IMR-90 (cell line): Measurements from ENCODE around the gene CT47C1. TPM values are rescaled to one million over a fixed set of nuclear protein-coding genes. Genes with fewer than 3 reads are reported as not detected.

Experiments
- ATAC-seq: fragments of 200-7000 bp; cut with Tn5 transposase; 2 replicates; pipeline ENCODE4 v1.9.1; 2020; ENCODE audit warnings: low read depth, mild to moderate bottlenecking, moderate library complexity
- BruUV-seq: library from RNA; stranded (reverse); fragments of 400-500 nt; replicated peaks from 2 replicates; lab custom pipeline; 2021; lab: Mats Ljungman, UMichigan
- CTCF ChIA-PET: fragments of 300-600 bp; formaldehyde crosslinking; extraction: SDS; loops from one replicate; lab custom pipeline; 2021; ENCODE audit warnings: antibody characterized with exemption; lab: Yijun Ruan, JAX
- POLR2A ChIA-PET: fragments of 300-600 bp; sonication (Branson Sonifier 250); formaldehyde crosslinking; loops from one replicate; lab custom pipeline; 2022; ENCODE audit warnings: antibody characterized with exemption; ENCODE audit not compliant: unreplicated experiment; lab: Charles Lee
- DNase-seq: peaks from one replicate; pipeline ENCODE4 v3.0.0; 2013
- H2AFZ ChIP-seq: replicated peaks from 2 replicates; pipeline ENCODE3; 2013; ENCODE audit warnings: low read length, mild to moderate bottlenecking; ENCODE audit not compliant: poor library complexity
- H2AK5ac ChIP-seq: 2 replicates; pipeline ENCODE4 v1.6.1; 2013; ENCODE audit warnings: low read depth, low read length, inconsistent platforms
- H2AK9ac ChIP-seq: replicated peaks from 2 replicates; pipeline ENCODE3; 2013; ENCODE audit warnings: mild to moderate bottlenecking, low read depth, low read length, moderate library complexity; ENCODE audit not compliant: poor library complexity
- H2BK120ac ChIP-seq: 2 replicates; pipeline ENCODE4 v1.6.1; 2013; ENCODE audit warnings: low read depth, low read length, inconsistent platforms
- H2BK15ac ChIP-seq: 3 replicates; pipeline ENCODE4 v1.6.1; 2013; ENCODE audit warnings: low read depth, low read length, inconsistent platforms
- H2BK20ac ChIP-seq: 2 replicates; pipeline ENCODE4 v1.6.1; 2013; ENCODE audit warnings: low read depth, mild to moderate bottlenecking, inconsistent platforms, low read length, moderate library complexity
- H2BK5ac ChIP-seq: 2 replicates; pipeline ENCODE4 v1.6.1; 2013; ENCODE audit warnings: mild to moderate bottlenecking, low read depth, low read length, inconsistent platforms; ENCODE audit not compliant: poor library complexity, severe bottlenecking
- H3K14ac ChIP-seq: replicated peaks from 2 replicates; pipeline ENCODE4 v1.6.1; 2013; ENCODE audit warnings: low read depth, low read length, inconsistent platforms
- H3K18ac ChIP-seq: 2 replicates; pipeline ENCODE4 v1.6.1; 2013; ENCODE audit warnings: low read depth, low read length, control low read depth
- H3K23ac ChIP-seq: 2 replicates; pipeline ENCODE4 v1.6.1; 2013; ENCODE audit warnings: low read depth, low read length, inconsistent platforms
- H3K27ac ChIP-seq: 2 replicates; pipeline ENCODE4 v1.5.1; 2013; ENCODE audit warnings: mild to moderate bottlenecking, control low read depth, low read length; ENCODE audit not compliant: insufficient read depth
- H3K27me3 ChIP-seq: 2 replicates; pipeline ENCODE4 v1.6.1; 2013; ENCODE audit warnings: low read length; ENCODE audit not compliant: control insufficient read depth, insufficient read depth
- H3K36me3 ChIP-seq: 2 replicates; pipeline ENCODE4 v1.6.1; 2013; ENCODE audit warnings: low read length, mixed read lengths; ENCODE audit not compliant: control insufficient read depth, insufficient read depth
- H3K4ac ChIP-seq: 2 replicates; pipeline ENCODE4 v1.6.1; 2013; ENCODE audit warnings: low read depth, low read length, inconsistent platforms
- H3K4me1 ChIP-seq: 2 replicates; pipeline ENCODE4 v1.6.1; 2013; ENCODE audit warnings: low read length, mixed read lengths; ENCODE audit not compliant: control insufficient read depth, insufficient read depth
- H3K4me2 ChIP-seq: 2 replicates; pipeline ENCODE4 v1.6.1; 2013; ENCODE audit warnings: low read depth, mild to moderate bottlenecking, control low read depth, low read length, moderate library complexity
- H3K4me3 ChIP-seq: 2 replicates; pipeline ENCODE4 v1.5.1; 2013; ENCODE audit warnings: low read depth, mild to moderate bottlenecking, control low read depth, low read length, moderate library complexity; ENCODE audit not compliant: insufficient read depth
- H3K56ac ChIP-seq: 2 replicates; pipeline ENCODE4 v1.6.1; 2013; ENCODE audit warnings: low read length, inconsistent platforms; ENCODE audit not compliant: insufficient read depth; ENCODE audit errors: extremely low read depth
- H3K79me1 ChIP-seq, 2 experiments: 2 replicates each; pipeline ENCODE4 v1.6.1; 2013; ENCODE audit warnings: low read length in 2 of 2, inconsistent platforms in 1 of 2, low read depth in 1 of 2
- H3K9ac ChIP-seq: 2 replicates; pipeline ENCODE4 v1.6.1; 2013; ENCODE audit warnings: low read depth, low read length, control low read depth
- H3K9me1 ChIP-seq: 2 replicates; pipeline ENCODE4 v1.6.1; 2013; ENCODE audit warnings: low read length, inconsistent platforms; ENCODE audit not compliant: insufficient read depth
- H3K9me3 ChIP-seq: 2 replicates; pipeline ENCODE4 v1.6.1; 2013; ENCODE audit warnings: low read length; ENCODE audit not compliant: control insufficient read depth, insufficient read depth
- H4K20me1 ChIP-seq: 2 replicates; pipeline ENCODE4 v1.6.1; 2013; ENCODE audit warnings: low read length, inconsistent platforms; ENCODE audit not compliant: insufficient read depth
- H4K5ac ChIP-seq: 2 replicates; pipeline ENCODE4 v1.6.1; 2013; ENCODE audit warnings: mild to moderate bottlenecking, low read depth, low read length, control low read depth
- H4K8ac ChIP-seq, 2 experiments: 2 replicates each; pipeline ENCODE4 v1.6.1; 2013; ENCODE audit warnings: low read depth in 2 of 2, low read length in 2 of 2, control low read depth in 1 of 2, inconsistent platforms in 1 of 2
- H4K91ac ChIP-seq: 2 replicates; pipeline ENCODE4 v1.6.1; 2013; ENCODE audit warnings: low read depth, low read length, inconsistent platforms; ENCODE audit not compliant: insufficient read depth
- BHLHE40 ChIP-seq: fragments of 150-350 bp; IDR thresholded peaks from 2 replicates; pipeline ENCODE4 v1.6.1; 2016; ENCODE audit warnings: mild to moderate bottlenecking, low read depth, low read length
- CEBPB ChIP-seq: IDR thresholded peaks from 2 replicates; pipeline ENCODE4 v1.6.1; 2012; ENCODE audit warnings: low read depth, low read length, improper control_type of control experiment
- CHD1 ChIP-seq: IDR thresholded peaks from 2 replicates; pipeline ENCODE4 v1.6.1; 2012; ENCODE audit warnings: low read depth, low read length, improper control_type of control experiment
- FOS ChIP-seq: fragments of 150-350 bp; IDR thresholded peaks from 2 replicates; pipeline ENCODE4 v1.6.1; 2016; ENCODE audit warnings: low read depth, low read length
- MAFK ChIP-seq: IDR thresholded peaks from 2 replicates; pipeline ENCODE4 v1.6.1; 2012; ENCODE audit warnings: low read depth, low read length, improper control_type of control experiment
- MAZ ChIP-seq: IDR thresholded peaks from 2 replicates; pipeline ENCODE4 v1.6.1; 2012; ENCODE audit warnings: low read depth, mild to moderate bottlenecking, low read length, improper control_type of control experiment, moderate library complexity, borderline replicate concordance
- MXI1 ChIP-seq: IDR thresholded peaks from 2 replicates; pipeline ENCODE4 v1.6.1; 2012; ENCODE audit warnings: low read depth, mild to moderate bottlenecking, low read length, moderate library complexity, borderline replicate concordance
- NFE2L2 ChIP-seq: fragments of 150-350 bp; IDR thresholded peaks from 2 replicates; pipeline ENCODE4 v1.6.1; 2016; ENCODE audit warnings: low read depth, mild to moderate bottlenecking, low read length
- POLR2A ChIP-seq: IDR thresholded peaks from 2 replicates; pipeline ENCODE4 v1.6.1; 2012; ENCODE audit warnings: mild to moderate bottlenecking, low read depth, low read length
- RAD21 ChIP-seq: IDR thresholded peaks from 2 replicates; pipeline ENCODE4 v1.6.1; 2012; ENCODE audit warnings: low read length, improper control_type of control experiment
- RCOR1 ChIP-seq: IDR thresholded peaks from 2 replicates; pipeline ENCODE4 v1.6.1; 2012; ENCODE audit warnings: mild to moderate bottlenecking, low read length, improper control_type of control experiment; ENCODE audit not compliant: insufficient replicate concordance
- RFX5 ChIP-seq: IDR thresholded peaks from 2 replicates; pipeline ENCODE4 v1.8.0; 2012; ENCODE audit warnings: low read depth, mild to moderate bottlenecking, low read length, moderate library complexity
- SMC3 ChIP-seq: fragments of 150-350 bp; IDR thresholded peaks from 2 replicates; pipeline ENCODE4 v1.6.1; 2016; ENCODE audit warnings: low read depth, mild to moderate bottlenecking, antibody characterized with exemption, low read length, moderate library complexity
- WGBS, 2 experiments: methylation state at CpG; one replicate each; pipeline versions ENCODE4 v1.1.5 to v1.1.7; 2013; ENCODE audit warnings: missing lambda C conversion rate in 2 of 2; ENCODE audit not compliant: insufficient read length in 1 of 2; ENCODE audit errors: extremely low coverage in 2 of 2; 5-methylcytosine and 5-hydroxymethylcytosine counted together
- dilution Hi-C: fragments of 300-500 bp; cut with HindIII; formaldehyde crosslinking; loops from one replicate; pipeline ENCODE4 v1.14.3; 2018; ENCODE audit warnings: low sequenced_read_pairs; ENCODE audit not compliant: unreplicated experiment
- in situ Hi-C: fragments of 300-500 bp; cut with MboI; formaldehyde crosslinking; loops from 3 replicates; pipeline ENCODE4 v1.14.3; 2019; ENCODE audit warnings: low sequenced_read_pairs, inconsistent platforms, mixed read lengths
- intact Hi-C: fragments of 100-400 bp; cut with micrococcal nuclease; formaldehyde crosslinking; loops from 2 replicates; pipeline ENCODE4 v1.10.0; 2022
- polyA plus RNA-seq, 3 experiments: library from polyadenylated mRNA; depleted of rRNA; stranded (reverse); fragments of >200 nt; gene quantifications; 2 replicates each; pipeline ENCODE4 v1.2.3, GENCODE V29; 2012; ENCODE audit warnings: low replicate concordance in 1 of 3
- total RNA-seq: library from RNA; depleted of rRNA; stranded (reverse); fragments of >200 nt; gene quantifications from 2 replicates; pipeline ENCODE4 v1.2.3, GENCODE V29; 2012
- TF ChIP-seq, protein P1 (sequence below): conservative IDR thresholded peaks from 2 replicates; pipeline ENCODE4 v1.5.1; 2012; ENCODE audit warnings: mild to moderate bottlenecking, low read depth, low read length, improper control_type of control experiment
- TF ChIP-seq, protein P2 (sequence below): fragments of 150-350 bp; IDR thresholded peaks from 2 replicates; pipeline ENCODE4 v1.6.1; 2017; ENCODE audit warnings: mild to moderate bottlenecking, antibody characterized with exemption, low read length, low read depth
- TF ChIP-seq, protein P3 (sequence below): fragments of 150-350 bp; IDR thresholded peaks from 2 replicates; pipeline ENCODE4 v1.6.1; 2016; ENCODE audit warnings: low read depth, mild to moderate bottlenecking, low read length, moderate library complexity, borderline replicate concordance

The CT47C1 gene
- total and polyA plus RNA-seq, 2 of the 4 experiments (the other 2 are of a cell fraction), result not detected

GRCh38 chrX:119087121-119087520, 14.3 kb downstream of the CT47C1 start:
- no peak overlapping the region for H3K56ac ChIP-seq
- WGBS, 2 experiments, result no CpG with 5 or more reads among the region's 1 CpG
- H2BK15ac ChIP-seq, result no peak overlapping the region
- CTCF ChIA-PET, result no interaction called here
- no peak overlapping the region for H3K14ac ChIP-seq
- H3K4me1 ChIP-seq, result no peaks in the 10 kb centered on the region
- H2AK5ac ChIP-seq, result no peak overlapping the region
- H3K9me1 ChIP-seq, result no peaks in the 10 kb centered on the region
- POLR2A ChIA-PET, result no interaction called here
- BruUV-seq, result no TSS peak
- no peak overlapping the region for H3K23ac ChIP-seq
- no peak overlapping the region for H3K4me3 ChIP-seq
- H4K20me1 ChIP-seq, result no peaks in the 10 kb centered on the region
- no peak overlapping the region for H3K27ac ChIP-seq
- H3K27me3 ChIP-seq, result peaks cover 12% of the 10 kb centered on the region
- in situ Hi-C loops, result no loop called here
- H4K91ac ChIP-seq, result no peak overlapping the region
- no peaks in the 10 kb centered on the region for H3K79me1 ChIP-seq
- no peak for DNase-seq
- no peak overlapping the region for H3K9ac ChIP-seq
- no peak overlapping the region for H4K5ac ChIP-seq
- no peaks in the 10 kb centered on the region for H3K9me3 ChIP-seq
- H2AFZ ChIP-seq, result no peak overlapping the region
- ATAC-seq, result no peak
- no peak overlapping the region for H2BK20ac ChIP-seq
- TF ChIP-seq MAFK (no peak), MXI1 (no peak), MAZ (no peak), CEBPB (no peak), BHLHE40 (no peak), NFE2L2 (no peak), SMC3 (no peak), RCOR1 (no peak), POLR2A (no peak), CHD1 (no peak), RAD21 (no peak), RFX5 (no peak), FOS (no peak)
- TF ChIP-seq, protein P1, sequence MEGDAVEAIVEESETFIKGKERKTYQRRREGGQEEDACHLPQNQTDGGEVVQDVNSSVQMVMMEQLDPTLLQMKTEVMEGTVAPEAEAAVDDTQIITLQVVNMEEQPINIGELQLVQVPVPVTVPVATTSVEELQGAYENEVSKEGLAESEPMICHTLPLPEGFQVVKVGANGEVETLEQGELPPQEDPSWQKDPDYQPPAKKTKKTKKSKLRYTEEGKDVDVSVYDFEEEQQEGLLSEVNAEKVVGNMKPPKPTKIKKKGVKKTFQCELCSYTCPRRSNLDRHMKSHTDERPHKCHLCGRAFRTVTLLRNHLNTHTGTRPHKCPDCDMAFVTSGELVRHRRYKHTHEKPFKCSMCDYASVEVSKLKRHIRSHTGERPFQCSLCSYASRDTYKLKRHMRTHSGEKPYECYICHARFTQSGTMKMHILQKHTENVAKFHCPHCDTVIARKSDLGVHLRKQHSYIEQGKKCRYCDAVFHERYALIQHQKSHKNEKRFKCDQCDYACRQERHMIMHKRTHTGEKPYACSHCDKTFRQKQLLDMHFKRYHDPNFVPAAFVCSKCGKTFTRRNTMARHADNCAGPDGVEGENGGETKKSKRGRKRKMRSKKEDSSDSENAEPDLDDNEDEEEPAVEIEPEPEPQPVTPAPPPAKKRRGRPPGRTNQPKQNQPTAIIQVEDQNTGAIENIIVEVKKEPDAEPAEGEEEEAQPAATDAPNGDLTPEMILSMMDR, result no peak
- TF ChIP-seq, protein P2, sequence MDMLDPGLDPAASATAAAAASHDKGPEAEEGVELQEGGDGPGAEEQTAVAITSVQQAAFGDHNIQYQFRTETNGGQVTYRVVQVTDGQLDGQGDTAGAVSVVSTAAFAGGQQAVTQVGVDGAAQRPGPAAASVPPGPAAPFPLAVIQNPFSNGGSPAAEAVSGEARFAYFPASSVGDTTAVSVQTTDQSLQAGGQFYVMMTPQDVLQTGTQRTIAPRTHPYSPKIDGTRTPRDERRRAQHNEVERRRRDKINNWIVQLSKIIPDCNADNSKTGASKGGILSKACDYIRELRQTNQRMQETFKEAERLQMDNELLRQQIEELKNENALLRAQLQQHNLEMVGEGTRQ, result no peak
- TF ChIP-seq, protein P3, sequence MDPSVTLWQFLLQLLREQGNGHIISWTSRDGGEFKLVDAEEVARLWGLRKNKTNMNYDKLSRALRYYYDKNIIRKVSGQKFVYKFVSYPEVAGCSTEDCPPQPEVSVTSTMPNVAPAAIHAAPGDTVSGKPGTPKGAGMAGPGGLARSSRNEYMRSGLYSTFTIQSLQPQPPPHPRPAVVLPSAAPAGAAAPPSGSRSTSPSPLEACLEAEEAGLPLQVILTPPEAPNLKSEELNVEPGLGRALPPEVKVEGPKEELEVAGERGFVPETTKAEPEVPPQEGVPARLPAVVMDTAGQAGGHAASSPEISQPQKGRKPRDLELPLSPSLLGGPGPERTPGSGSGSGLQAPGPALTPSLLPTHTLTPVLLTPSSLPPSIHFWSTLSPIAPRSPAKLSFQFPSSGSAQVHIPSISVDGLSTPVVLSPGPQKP, result no peak
- H3K4ac ChIP-seq, result no peak overlapping the region
- no peak overlapping the region for H3K18ac ChIP-seq
- no peaks in the 10 kb centered on the region for H3K36me3 ChIP-seq
- no peak overlapping the region for H2BK120ac ChIP-seq
- H4K8ac ChIP-seq, result no peak overlapping the region
- H3K4me2 ChIP-seq, result no peak overlapping the region
- no peak overlapping the region for H2BK5ac ChIP-seq
- dilution Hi-C loops, result no loop called here
- intact Hi-C loops, result no loop called here
- H2AK9ac ChIP-seq, result no peak overlapping the region
